ENCODE results near the gene PRKCB. TPM values are rescaled to one million over a fixed set of nuclear protein-coding genes. Genes with fewer than 3 reads are reported as not detected.

PRKCB gene
- total RNA-seq, 6 experiments from 2014 or later, result not detected

DNA sequence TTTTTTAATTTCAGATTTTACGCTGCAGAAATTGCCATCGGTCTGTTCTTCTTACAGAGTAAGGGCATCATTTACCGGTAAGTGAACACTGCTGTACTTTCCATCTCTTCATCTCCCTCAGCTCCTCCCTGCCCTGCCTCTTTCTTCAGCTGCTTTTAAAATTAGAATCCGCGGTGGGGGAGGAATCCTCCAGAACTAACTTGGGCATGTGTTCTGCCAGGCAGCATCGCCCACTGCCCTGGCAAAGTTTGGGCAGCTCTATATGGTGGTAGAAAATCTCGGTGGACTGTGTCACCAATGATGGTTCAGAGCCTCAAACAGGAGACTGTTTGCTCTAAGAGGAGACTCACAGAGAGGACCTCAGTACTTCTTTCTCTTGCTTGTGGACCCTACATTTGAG, 338.7 kb downstream of the PRKCB start:
- Mint-ChIP-seq H3K4me1 (ENCODE audit: low read depth) (no peaks in the 10 kb centered on the region), H3K27ac (no peak overlapping the region), H3K4me3 (no peak overlapping the region), H3K36me3 (ENCODE audit: low read depth) (no peaks in the 10 kb centered on the region), H3K9me3 (peaks cover 68% of the 10 kb centered on the region), H3K27me3 (ENCODE audit: insufficient read depth) (no peaks in the 10 kb centered on the region)
- no peak for DNase-seq
- TF ChIP-seq, protein P1, sequence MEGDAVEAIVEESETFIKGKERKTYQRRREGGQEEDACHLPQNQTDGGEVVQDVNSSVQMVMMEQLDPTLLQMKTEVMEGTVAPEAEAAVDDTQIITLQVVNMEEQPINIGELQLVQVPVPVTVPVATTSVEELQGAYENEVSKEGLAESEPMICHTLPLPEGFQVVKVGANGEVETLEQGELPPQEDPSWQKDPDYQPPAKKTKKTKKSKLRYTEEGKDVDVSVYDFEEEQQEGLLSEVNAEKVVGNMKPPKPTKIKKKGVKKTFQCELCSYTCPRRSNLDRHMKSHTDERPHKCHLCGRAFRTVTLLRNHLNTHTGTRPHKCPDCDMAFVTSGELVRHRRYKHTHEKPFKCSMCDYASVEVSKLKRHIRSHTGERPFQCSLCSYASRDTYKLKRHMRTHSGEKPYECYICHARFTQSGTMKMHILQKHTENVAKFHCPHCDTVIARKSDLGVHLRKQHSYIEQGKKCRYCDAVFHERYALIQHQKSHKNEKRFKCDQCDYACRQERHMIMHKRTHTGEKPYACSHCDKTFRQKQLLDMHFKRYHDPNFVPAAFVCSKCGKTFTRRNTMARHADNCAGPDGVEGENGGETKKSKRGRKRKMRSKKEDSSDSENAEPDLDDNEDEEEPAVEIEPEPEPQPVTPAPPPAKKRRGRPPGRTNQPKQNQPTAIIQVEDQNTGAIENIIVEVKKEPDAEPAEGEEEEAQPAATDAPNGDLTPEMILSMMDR (IDR thresholded peaks at IDR 0.05), result no peak

DNA sequence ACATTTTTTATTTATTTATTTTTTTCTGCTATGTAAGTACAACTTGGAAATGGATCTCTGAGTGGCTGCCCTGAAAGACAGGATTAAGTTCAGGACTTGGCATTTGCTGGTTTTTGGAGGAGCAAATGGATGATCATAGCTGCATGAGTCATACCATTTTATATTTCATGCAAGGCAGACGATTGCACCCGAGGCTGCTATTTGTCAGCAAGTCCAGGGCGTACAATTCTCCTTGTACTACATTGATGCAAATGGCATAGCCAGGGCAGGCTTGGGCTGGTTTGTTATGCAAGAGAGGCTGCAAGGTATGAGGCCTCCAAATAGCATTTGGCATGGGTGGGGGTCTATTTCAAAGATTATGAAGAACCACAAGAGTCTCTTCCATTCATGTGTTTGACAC, 339.2 kb downstream of the PRKCB start:
- Mint-ChIP-seq H3K36me3 (ENCODE audit: low read depth) (no peaks in the 10 kb centered on the region), H3K4me3 (no peak overlapping the region), H3K27ac (no peak overlapping the region), H3K9me3 (peaks cover 68% of the 10 kb centered on the region), H3K27me3 (ENCODE audit: insufficient read depth) (no peaks in the 10 kb centered on the region), H3K4me1 (ENCODE audit: low read depth) (no peaks in the 10 kb centered on the region)
- DNase-seq, result no peak
- TF ChIP-seq, protein P1 (IDR thresholded peaks at IDR 0.05), result no peak

DNA sequence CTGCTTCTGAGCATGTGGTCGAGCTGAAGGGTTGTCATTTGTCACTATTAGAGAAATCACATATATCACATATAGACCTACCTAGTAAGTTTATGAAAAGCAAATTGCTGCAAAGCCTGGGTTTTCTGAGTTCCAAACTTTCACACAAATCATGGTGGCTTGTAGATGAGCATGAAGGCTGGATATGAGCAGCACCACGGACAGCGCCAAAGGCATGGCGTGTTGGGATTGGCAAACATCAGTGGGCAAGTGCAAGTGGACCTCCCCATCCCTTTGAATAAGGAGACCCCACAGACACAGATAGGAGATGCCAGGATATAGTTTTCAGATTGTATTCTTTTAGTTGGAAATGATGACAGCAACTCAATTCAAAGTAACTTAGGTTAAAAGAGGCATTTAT, 342.7 kb downstream of the PRKCB start:
- TF ChIP-seq, protein P1 (IDR thresholded peaks at IDR 0.05), result no peak
- Mint-ChIP-seq H3K27me3 (ENCODE audit: insufficient read depth) (no peaks in the 10 kb centered on the region), H3K36me3 (ENCODE audit: low read depth) (no peaks in the 10 kb centered on the region), H3K4me1 (ENCODE audit: low read depth) (no peaks in the 10 kb centered on the region), H3K9me3 (peaks cover 56% of the 10 kb centered on the region), H3K4me3 (no peak overlapping the region), H3K27ac (no peak overlapping the region)
- DNase-seq, result no peak

DNA sequence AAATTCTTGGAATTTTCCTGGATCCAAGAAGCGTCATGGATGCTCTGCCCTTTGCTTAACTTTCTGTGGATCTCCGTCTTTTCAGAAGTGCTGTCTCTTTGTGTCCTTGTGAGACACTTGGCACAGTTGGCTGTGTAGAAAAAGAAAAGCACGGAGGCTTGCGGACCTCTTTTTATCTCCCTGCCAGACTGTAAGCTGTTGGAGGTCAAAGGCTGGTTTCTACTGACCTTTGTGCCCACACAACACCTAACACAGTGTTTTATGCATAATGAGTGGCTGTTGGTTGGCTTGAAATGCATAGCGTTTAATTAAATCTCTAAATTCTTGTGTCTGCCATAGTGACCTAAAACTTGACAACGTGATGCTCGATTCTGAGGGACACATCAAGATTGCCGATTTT, 344.7 kb downstream of the PRKCB start:
- Mint-ChIP-seq H3K4me1 (ENCODE audit: low read depth) (no peaks in the 10 kb centered on the region), H3K36me3 (ENCODE audit: low read depth) (no peaks in the 10 kb centered on the region), H3K4me3 (no peak overlapping the region), H3K9me3 (peaks cover 41% of the 10 kb centered on the region), H3K27me3 (ENCODE audit: insufficient read depth) (no peaks in the 10 kb centered on the region), H3K27ac (no peak overlapping the region)
- DNase-seq, result no peak
- TF ChIP-seq, protein P1 (IDR thresholded peaks at IDR 0.05), result no peak

DNA sequence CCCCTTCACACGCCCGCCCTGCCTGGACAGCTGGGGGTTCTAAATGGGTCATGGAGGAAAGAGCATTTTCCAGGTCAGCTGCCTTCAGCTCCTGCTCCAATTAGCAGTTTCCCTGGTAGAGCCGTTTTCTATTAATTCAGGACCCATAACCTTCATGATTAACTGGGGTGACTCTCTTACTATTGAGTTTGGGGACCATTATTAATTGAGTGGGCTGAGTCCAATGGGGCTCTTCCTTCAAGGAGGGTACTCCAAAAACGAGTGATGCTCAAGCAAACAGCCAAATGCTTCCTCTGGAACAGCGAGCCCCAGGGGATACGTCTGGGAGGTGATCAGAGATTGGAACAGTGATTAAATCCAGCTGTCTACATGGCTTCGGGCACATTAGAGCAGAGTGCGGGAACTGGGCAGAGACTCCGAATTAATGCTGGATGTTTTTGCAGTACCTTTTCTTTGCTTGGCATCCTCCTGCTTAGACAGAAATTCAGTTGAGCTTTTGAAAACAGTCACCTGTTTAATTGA, 352.3 kb downstream of the PRKCB start:
- Mint-ChIP-seq H3K36me3 (ENCODE audit: low read depth) (no peaks in the 10 kb centered on the region), H3K27ac (no peak overlapping the region), H3K27me3 (ENCODE audit: insufficient read depth) (no peaks in the 10 kb centered on the region), H3K9me3 (peaks cover 49% of the 10 kb centered on the region), H3K4me3 (no peak overlapping the region), H3K4me1 (ENCODE audit: low read depth) (no peaks in the 10 kb centered on the region)
- DNase-seq, result no peak
- TF ChIP-seq, protein P1 (IDR thresholded peaks at IDR 0.05), result no peak
